ENCODE results near the gene CD244.

The CD244 gene

GRCh38 chr1:160781914-160782689 is 80.6 kb downstream of the CD244 start:
- no peak overlapping the region for H3K4me3 ChIP-seq (ENCODE audit: low read depth, low read length)
- no peak for TF ChIP-seq CTCF (IDR thresholded peaks at IDR 0.05; ENCODE audit: control insufficient read depth, extremely low read depth, insufficient read depth)
- DNase-seq (ENCODE audit: low read depth): no peak

DNA sequence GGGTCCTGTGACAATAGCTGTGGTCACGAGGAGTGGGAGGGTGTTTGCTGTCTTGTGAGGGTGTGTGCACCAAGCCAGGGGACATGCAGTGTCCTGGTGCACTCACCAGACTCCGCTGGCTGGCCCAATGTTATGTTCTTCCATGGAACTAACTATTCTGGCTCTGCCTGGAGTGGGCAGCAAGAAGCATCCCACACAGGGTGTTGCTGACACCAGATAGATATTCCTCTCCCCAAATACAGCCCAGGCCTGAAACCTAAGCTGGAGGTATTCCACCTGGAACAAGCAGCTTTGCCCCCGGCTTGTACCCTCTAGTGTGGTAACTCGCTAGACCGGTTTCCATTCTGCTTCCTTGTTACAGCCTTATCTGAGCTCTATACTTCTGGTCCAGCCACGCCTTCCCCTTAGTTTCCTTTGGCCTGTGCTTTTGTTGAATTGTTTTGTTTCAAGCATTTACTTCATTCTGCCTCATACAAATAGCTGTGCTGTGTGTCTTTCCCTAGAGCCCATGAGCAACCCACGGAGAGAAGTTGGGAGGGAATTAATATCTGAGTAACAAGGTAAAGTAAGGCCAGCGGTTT is 81.4 kb downstream of the CD244 start:
- DNase-seq (ENCODE audit: low read depth): no peak
- TF ChIP-seq CTCF (IDR thresholded peaks at IDR 0.05; ENCODE audit: control insufficient read depth, extremely low read depth, insufficient read depth): no peak
- H3K4me3 ChIP-seq (ENCODE audit: low read depth, low read length): no peak overlapping the region

DNA sequence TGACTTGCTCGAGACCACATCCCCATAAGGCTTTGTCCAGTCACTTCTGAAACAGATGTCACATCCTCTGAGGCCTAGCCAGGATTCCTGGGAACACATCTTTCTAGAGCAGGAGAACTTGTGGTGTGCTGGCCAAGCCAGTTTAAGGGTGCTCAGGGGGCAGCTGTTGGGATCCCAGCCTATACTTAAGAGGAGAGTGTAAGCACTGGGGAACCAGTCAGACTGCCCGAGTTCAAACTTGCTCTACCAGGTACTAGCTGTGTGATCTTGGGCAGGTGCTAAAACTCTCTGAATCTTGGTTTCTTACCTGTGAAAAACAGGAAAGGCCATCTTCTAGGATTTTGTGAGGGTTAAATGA is 82.3 kb downstream of the CD244 start:
- no peak for DNase-seq (ENCODE audit: low read depth)
- no peak for TF ChIP-seq CTCF (IDR thresholded peaks at IDR 0.05; ENCODE audit: control insufficient read depth, extremely low read depth, insufficient read depth)
- no peak overlapping the region for H3K4me3 ChIP-seq (ENCODE audit: low read depth, low read length)

All from LNCaP clone FGC (cell line).